GM19455 (cell line): ENCODE data around the gene DPT.

Experiments
- ATAC-seq: cut with Tn5 transposase; IDR thresholded peaks from one replicate; pipeline ENCODE4 v1.9.1; 2021; ENCODE audit not compliant: unreplicated experiment

Gene DPT

GRCh38 chr1:168672278-168672677 lies 56.7 kb downstream of the DPT start:
- ATAC-seq, result no peak

GRCh38 chr1:168671782-168672181 lies 57.2 kb downstream of the DPT start:
- ATAC-seq, result no peak

- ATAC-seq, result no peak
Measured at GRCh38 chr1:168665975-168666374, 63.0 kb downstream of the DPT start.

GRCh38 chr1:168664069-168664834 lies 64.8 kb downstream of the DPT start:
- ATAC-seq, result no peak

- ATAC-seq, result no peak
Measured at GRCh38 chr1:168656485-168656884, 72.5 kb downstream of the DPT start.

GRCh38 chr1:168654198-168654915 lies 74.6 kb downstream of the DPT start:
- ATAC-seq, result no peak

GRCh38 chr1:168653567-168653966 lies 75.4 kb downstream of the DPT start:
- ATAC-seq, result no peak

- no peak for ATAC-seq
Measured at GRCh38 chr1:168645721-168646120, 83.3 kb downstream of the DPT start.
